ENCODE measurements around the gene TRIM38.

DNA sequence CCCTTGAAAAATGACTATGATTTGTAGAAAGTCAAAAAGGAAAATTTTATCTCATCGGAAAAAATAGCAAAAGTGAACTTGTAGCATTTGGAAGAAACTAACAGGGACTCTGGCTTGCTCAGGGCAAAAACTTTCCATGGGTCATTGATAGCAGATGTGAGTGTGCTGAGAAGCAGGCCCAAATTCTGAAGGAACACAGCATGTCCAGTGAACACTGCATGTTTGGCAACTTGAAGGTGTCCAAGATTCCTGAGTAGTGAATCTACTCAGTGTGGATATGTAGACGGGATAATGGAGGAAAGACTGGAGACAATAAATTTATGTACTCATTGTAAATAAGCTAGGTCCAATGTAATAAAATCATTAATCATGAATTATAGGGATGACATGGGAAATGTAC is 40.3 kb upstream of the TRIM38 start:
- TF ChIP-seq POLR2A (IDR thresholded peaks at IDR 0.05) = no peak
- TF ChIP-seq, protein P1, sequence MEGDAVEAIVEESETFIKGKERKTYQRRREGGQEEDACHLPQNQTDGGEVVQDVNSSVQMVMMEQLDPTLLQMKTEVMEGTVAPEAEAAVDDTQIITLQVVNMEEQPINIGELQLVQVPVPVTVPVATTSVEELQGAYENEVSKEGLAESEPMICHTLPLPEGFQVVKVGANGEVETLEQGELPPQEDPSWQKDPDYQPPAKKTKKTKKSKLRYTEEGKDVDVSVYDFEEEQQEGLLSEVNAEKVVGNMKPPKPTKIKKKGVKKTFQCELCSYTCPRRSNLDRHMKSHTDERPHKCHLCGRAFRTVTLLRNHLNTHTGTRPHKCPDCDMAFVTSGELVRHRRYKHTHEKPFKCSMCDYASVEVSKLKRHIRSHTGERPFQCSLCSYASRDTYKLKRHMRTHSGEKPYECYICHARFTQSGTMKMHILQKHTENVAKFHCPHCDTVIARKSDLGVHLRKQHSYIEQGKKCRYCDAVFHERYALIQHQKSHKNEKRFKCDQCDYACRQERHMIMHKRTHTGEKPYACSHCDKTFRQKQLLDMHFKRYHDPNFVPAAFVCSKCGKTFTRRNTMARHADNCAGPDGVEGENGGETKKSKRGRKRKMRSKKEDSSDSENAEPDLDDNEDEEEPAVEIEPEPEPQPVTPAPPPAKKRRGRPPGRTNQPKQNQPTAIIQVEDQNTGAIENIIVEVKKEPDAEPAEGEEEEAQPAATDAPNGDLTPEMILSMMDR (IDR thresholded peaks at IDR 0.05) = no peak

Measured in esophagus squamous epithelium (tissue), 4 donors.